ENCODE results near the gene NKX2-2.
"Not testable (repeated sequence)": the region's sequence is repeated elsewhere in the genome, so short reads cannot be mapped to it uniquely, and the experiment has no call there.

The NKX2-2 gene

DNA sequence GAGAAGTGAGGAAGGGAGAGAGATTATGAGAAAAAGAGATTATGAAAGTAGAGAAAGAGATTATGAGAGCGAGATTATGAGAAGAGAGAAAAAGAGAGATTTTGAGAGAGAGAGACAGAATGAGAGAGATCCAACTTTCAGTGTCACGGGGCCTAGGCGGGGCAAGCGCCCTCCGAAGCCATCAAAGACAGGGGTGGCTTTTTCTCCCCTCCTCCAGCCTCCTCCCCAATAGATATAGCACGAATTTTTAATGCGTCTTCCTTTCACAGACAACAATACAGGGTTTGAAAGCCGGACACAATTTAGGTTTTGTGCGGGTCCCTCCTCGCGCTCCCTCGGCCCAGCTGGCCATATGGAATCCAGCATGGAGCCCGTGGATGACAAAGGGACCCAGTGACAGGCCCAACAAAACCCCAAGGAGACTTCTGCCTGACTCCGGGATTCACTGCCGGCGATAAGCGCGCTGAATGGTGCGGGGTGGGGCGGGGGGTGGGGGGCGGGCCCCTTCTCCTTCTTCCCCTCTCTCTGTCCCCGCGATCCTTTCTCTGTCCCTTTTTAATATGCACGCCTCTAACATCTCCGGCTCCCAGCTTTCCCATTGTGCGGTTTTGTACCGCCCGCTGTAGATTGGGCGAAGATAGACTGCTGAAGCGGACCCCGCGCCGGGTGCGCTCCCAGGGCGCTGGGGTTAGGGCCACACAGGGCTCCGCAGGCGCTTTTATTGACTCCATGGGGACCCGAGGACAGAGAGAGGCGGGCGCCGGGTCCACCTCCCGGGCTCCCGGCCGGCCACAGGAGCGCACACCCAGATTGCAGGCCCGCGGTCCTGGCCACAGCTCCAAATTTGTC lies 5.4 kb downstream of the NKX2-2 start:
- no peak for FAIRE-seq

DNA sequence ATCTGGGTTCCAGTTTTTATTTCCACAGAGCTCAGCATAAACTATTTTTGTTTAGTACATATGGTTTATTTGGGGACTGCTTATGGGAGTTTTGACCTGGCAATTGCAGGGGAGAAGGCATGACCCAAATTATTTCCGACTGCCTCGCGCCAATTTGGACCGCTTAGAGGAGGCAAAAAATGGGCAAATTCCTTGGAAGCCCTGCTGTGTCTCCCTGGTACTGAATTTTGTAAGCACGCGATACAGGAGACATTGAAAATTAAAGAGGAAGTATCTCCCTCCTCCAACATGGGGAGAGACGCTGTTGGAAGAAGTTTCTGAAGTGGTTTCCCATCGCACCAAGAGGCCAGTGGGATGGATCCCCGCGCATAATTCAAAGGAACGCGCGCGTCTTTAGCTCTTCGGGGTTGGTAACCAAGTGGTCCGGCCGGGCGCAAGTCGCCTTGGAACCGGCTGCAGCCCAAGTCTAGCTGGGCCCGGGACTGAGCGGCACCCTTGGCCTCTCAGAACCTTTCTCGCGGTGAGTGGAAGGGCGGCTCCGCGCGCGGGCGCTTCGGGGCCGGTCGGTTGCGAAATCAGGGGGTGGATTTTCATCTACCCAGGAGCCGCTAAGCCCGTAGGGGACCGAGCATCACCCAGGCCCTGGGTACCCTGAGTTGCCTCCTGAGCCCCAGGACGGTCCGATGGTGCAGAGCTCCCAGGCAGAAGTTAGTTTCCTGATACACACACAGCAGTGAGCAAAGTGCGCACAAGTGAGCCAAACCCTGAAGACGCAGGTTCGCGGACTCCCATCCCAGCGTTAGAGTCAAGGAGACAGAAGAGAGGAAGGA lies 6.2 kb downstream of the NKX2-2 start:
- no peak for FAIRE-seq

GRCh38 chr20:21505810-21506530 lies 7.9 kb downstream of the NKX2-2 start:
- no peak for FAIRE-seq

DNA sequence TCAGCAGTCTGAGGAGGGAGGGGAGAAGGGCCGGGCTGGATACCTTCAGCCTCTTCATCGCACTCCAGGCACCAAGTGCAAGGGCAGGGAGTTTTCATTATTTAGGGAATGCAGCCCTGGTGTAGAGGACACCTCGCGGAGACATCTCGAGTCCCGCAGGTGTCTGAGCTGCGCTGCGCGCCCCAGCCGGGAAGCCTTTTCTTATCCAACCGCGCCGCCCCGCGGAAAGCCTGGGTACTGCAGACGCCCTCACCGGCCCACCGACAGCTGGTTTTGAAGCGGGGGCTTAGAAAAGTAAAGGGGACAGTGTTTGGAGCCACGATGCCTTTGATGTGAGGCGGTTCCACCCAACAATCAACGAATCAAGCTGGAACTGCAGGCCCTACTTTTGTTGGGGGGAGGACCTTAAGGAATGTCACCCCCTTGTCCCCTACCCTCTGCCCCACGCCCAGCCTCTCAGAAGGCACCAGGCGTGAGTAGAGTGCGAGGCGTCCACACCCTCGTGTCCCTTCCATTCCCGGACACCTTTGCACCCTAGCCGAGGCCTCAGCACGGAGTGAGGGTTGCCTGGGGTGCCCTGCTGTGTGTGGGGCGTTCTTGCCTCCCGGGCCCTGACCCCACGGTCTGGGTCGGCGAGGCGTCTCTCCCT lies 8.6 kb downstream of the NKX2-2 start:
- no peak for FAIRE-seq

GRCh38 chr20:21504323-21504722 lies 9.5 kb downstream of the NKX2-2 start:
- no peak for FAIRE-seq

GRCh38 chr20:21503345-21503744 lies 10.5 kb downstream of the NKX2-2 start:
- FAIRE-seq = no peak

- FAIRE-seq = no peak
These were observed 12.7 kb downstream of the NKX2-2 start for GRCh38 chr20:21501184-21501583.

- FAIRE-seq = no peak
These were observed 13.3 kb downstream of the NKX2-2 start for GRCh38 chr20:21500599-21500998.

GRCh38 chr20:21499641-21500040 lies 14.2 kb downstream of the NKX2-2 start:
- no peak for FAIRE-seq

DNA sequence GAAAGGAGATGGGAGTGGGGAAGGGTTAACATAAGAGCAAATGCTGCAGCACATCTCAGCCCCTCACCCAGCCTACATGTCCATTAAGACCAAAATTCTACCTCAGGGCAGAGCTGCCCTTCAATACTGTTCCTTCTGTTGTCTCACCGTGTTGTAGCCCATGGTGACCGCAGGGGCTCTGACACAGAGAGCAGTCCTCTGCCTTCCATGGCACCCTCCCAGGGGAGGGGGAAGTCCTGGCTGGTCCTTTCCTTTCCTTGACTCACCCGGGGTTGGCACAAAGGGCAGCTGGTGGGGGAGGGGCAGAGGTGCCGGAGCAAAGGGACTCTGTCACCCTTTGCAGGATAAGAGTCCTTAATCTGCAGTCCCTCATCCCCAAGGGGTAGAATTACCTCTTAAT lies 15.2 kb downstream of the NKX2-2 start:
- FAIRE-seq = no peak

- FAIRE-seq = no peak
These were observed 15.7 kb downstream of the NKX2-2 start for GRCh38 chr20:21498195-21498594.

- FAIRE-seq = no peak
These were observed 17.4 kb downstream of the NKX2-2 start for GRCh38 chr20:21496452-21496851.

DNA sequence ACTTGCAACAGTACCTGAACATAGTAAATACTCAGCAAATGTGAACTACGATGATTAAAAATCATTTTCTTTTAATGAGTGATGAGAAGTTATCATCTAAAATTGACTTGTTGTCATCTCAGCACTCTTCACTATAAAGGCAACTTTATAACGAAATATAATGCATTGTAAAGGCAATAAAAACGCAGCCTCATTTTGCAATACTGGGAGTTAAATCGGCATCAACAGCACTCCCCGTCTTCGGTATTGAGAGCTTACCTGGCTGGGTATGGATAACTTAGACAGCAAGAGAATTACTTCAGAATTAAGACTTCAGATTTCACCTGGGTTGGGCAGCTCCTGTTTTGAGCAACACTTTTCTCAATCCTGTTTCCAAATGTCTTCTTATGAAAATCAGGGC lies 20.8 kb downstream of the NKX2-2 start:
- no peak for FAIRE-seq

DNA sequence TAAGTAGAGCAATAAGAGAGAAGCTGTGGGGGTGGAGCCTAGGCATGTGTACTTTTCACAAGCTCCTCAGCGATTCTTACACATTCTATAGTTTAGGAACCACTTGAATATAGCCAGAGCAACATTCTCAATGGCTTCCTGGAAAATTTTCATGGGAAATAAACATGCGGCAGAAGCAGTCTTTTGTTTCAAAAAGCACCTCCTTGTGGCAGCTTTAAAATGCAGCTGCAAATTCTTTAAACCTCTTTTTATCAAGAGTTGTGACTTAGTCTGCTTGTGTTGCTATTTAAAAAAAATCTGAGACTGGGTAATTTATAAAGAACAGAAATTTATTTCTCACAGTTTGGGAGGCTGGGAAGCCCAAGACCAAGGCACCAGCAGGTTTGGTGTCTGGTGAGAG lies 23.8 kb downstream of the NKX2-2 start:
- no peak for FAIRE-seq

DNA sequence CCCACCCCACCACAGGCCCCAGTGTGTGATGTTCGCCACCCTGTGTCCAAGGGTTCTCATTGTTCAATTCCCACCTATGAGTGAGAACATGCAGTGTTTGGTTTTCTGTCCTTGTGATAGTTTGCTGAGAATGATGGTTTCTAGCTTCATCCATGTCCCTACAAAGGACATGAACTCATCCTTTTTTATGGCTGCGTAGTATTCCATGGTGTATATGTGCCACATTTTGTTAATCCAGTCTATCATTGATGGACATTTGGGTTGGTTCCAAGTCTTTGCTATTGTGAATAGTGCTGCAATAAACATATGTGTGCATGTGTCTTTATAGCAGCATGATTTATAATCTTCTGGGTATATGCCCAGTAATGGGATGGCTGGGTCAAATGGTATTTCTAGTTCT lies 33.7 kb downstream of the NKX2-2 start:
- FAIRE-seq = not testable (repeated sequence)

- FAIRE-seq = no peak
These were observed 48.1 kb downstream of the NKX2-2 start for GRCh38 chr20:21465799-21466198.

GRCh38 chr20:21464916-21465315 lies 48.9 kb downstream of the NKX2-2 start:
- no peak for FAIRE-seq

All from colon (tissue), 2 donors.